Loucy (cell line): ENCODE data around the gene OTUD1.

ENCODE experiments used
- EZH2phosphoT487 ChIP-seq: fragments of 200-600 bp; IDR thresholded peaks from 2 replicates; pipeline ENCODE4 v1.6.1; 2018; ENCODE audit warnings: antibody characterized with exemption, mild to moderate bottlenecking, moderate library complexity, borderline replicate concordance
- TF ChIP-seq, protein P1 (sequence below): fragments of 200-600 bp; sonication (generic); conservative IDR thresholded peaks from 2 replicates; pipeline ENCODE4 v1.5.1; 2014; ENCODE audit warnings: mild to moderate bottlenecking, antibody characterized with exemption, low read length

- TF ChIP-seq, protein P1, sequence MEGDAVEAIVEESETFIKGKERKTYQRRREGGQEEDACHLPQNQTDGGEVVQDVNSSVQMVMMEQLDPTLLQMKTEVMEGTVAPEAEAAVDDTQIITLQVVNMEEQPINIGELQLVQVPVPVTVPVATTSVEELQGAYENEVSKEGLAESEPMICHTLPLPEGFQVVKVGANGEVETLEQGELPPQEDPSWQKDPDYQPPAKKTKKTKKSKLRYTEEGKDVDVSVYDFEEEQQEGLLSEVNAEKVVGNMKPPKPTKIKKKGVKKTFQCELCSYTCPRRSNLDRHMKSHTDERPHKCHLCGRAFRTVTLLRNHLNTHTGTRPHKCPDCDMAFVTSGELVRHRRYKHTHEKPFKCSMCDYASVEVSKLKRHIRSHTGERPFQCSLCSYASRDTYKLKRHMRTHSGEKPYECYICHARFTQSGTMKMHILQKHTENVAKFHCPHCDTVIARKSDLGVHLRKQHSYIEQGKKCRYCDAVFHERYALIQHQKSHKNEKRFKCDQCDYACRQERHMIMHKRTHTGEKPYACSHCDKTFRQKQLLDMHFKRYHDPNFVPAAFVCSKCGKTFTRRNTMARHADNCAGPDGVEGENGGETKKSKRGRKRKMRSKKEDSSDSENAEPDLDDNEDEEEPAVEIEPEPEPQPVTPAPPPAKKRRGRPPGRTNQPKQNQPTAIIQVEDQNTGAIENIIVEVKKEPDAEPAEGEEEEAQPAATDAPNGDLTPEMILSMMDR = no peak
- TF ChIP-seq EZH2phosphoT487 = no peak
These were observed 820 bp upstream of the OTUD1 start for GRCh38 chr10:23437963-23438546.
